GM12878 (cell line): ENCODE data around the gene ANO1. TPM values are rescaled to one million over a fixed set of nuclear protein-coding genes. Genes with fewer than 3 reads are reported as not detected.

Experiments
- ATAC-seq: fragments of 200-7000 bp; cut with Tn5 transposase; 3 replicates; pipeline ENCODE4 v1.9.1; 2020; ENCODE audit warnings: mild to moderate bottlenecking, moderate library complexity
- BruUV-seq: library from RNA; stranded (reverse); fragments of 400-500 nt; replicated peaks from 2 replicates; lab custom pipeline; 2021; lab: Mats Ljungman, UMichigan
- CTCF ChIA-PET: fragments of 300-600 bp; sonication (Branson Sonifier 250); formaldehyde crosslinking; extraction: SDS; loops from one replicate; lab custom pipeline; 2021; ENCODE audit warnings: inconsistent platforms; lab: Yijun Ruan, JAX
- POLR2A ChIA-PET: fragments of 350-600 bp; formaldehyde crosslinking; extraction: SDS; loops from one replicate; lab custom pipeline; 2021; ENCODE audit warnings: inconsistent platforms; lab: Charles Lee
- RAD21 ChIA-PET: fragments of 300-600 bp; sonication (Branson Sonifier 250); formaldehyde crosslinking; loops from one replicate; lab custom pipeline; 2023; ENCODE audit warnings: antibody characterized with exemption; ENCODE audit not compliant: unreplicated experiment; lab: Charles Lee
- SMC1A ChIA-PET: fragments of 300-600 bp; sonication (Branson Sonifier 250); formaldehyde crosslinking; loops from one replicate; lab custom pipeline; 2023; ENCODE audit not compliant: unreplicated experiment, uncharacterized antibody; lab: Charles Lee
- DNase-seq: peaks from one replicate; pipeline ENCODE4 v3.0.0-alpha.2; 2011; ENCODE audit warnings: low read depth, low spot score
- FAIRE-seq: peaks from 3 replicates; lab custom pipeline; 2011; peaks lifted over from hg19 to GRCh38; lab: Jason Lieb, UNC
- H2AFZ ChIP-seq: 2 replicates; pipeline ENCODE4 v1.6.0; 2011; ENCODE audit warnings: low read depth, low read length, control low read depth; ENCODE audit not compliant: control insufficient read depth
- H3K27ac ChIP-seq: 2 replicates; pipeline ENCODE4 v1.5.1; 2011; ENCODE audit warnings: control low read depth; ENCODE audit not compliant: control insufficient read depth, insufficient read depth
- H3K27me3 ChIP-seq, 2 experiments: replicated peaks in 1 of 2; 2 replicates each; pipeline versions ENCODE4 v1.6.0 to v1.6.1; 2011; ENCODE audit warnings: low read length in 1 of 2; ENCODE audit not compliant: control insufficient read depth in 2 of 2, insufficient read depth in 2 of 2
- H3K36me3 ChIP-seq, 2 experiments: 2 replicates each; pipeline ENCODE4 v1.5.1; 2011; ENCODE audit warnings: low read length in 1 of 2; ENCODE audit not compliant: control insufficient read depth in 2 of 2, insufficient read depth in 2 of 2
- H3K4me1 ChIP-seq: 2 replicates; pipeline ENCODE4 v1.6.1; 2011; ENCODE audit warnings: mild to moderate bottlenecking, low read length, moderate library complexity, mixed read lengths; ENCODE audit not compliant: control insufficient read depth, insufficient read depth
- H3K4me2 ChIP-seq: 2 replicates; pipeline ENCODE4 v1.6.0; 2011; ENCODE audit warnings: control low read depth; ENCODE audit not compliant: control insufficient read depth, insufficient read depth
- H3K4me3 ChIP-seq: fragments of 200-600 bp; sonication (generic); 2 replicates; pipeline ENCODE4 v1.5.1; 2016
- H3K79me2 ChIP-seq: 2 replicates; pipeline ENCODE4 v1.6.0; 2011; ENCODE audit warnings: low read length; ENCODE audit not compliant: control insufficient read depth, insufficient read depth
- H3K9ac ChIP-seq: 2 replicates; pipeline ENCODE4 v1.8.0; 2011; ENCODE audit warnings: low read length, control low read depth, mixed read lengths; ENCODE audit not compliant: control insufficient read depth, insufficient read depth
- H3K9me3 ChIP-seq: replicated peaks from 3 replicates; pipeline ENCODE4 v1.5.1; 2011; ENCODE audit warnings: mild to moderate bottlenecking, low read length; ENCODE audit not compliant: control insufficient read depth, insufficient read depth
- H4K20me1 ChIP-seq: 2 replicates; pipeline ENCODE4 v1.6.0; 2011; ENCODE audit not compliant: control insufficient read depth, insufficient read depth
- ATF2 ChIP-seq: IDR thresholded peaks from 2 replicates; pipeline ENCODE4 v1.6.1; 2012; ENCODE audit warnings: low read length, inconsistent platforms
- CEBPB ChIP-seq, 2 experiments: fragments of 150-350 bp in 1 of 2; IDR thresholded peaks; 2 replicates each; pipeline ENCODE4 v1.6.1; 2012 to 2014; ENCODE audit warnings: low read depth in 2 of 2, low read length in 2 of 2, borderline replicate concordance in 1 of 2, inconsistent platforms in 1 of 2
- EZH2 ChIP-seq: IDR thresholded peaks from 2 replicates; pipeline ENCODE4 v1.6.1; 2012; ENCODE audit warnings: low read depth, mild to moderate bottlenecking, control low read depth, inconsistent platforms, low read length, borderline replicate concordance; ENCODE audit not compliant: control insufficient read depth
- IKZF2 ChIP-seq, 2 experiments: fragments of 450-650 bp; IDR thresholded peaks; 2 replicates each; pipeline ENCODE4 v1.6.1; 2017; ENCODE audit warnings: mild to moderate bottlenecking in 2 of 2, moderate library complexity in 2 of 2
- IRF4 ChIP-seq: IDR thresholded peaks from 2 replicates; pipeline ENCODE4 v1.6.1; 2011; ENCODE audit warnings: low read depth, low read length
- MTA3 ChIP-seq: IDR thresholded peaks from 2 replicates; pipeline ENCODE4 v1.6.1; 2012; ENCODE audit warnings: low read length, inconsistent platforms, borderline replicate concordance
- MYC ChIP-seq: IDR thresholded peaks from 2 replicates; pipeline ENCODE4 v1.6.1; 2011; ENCODE audit warnings: mild to moderate bottlenecking, low read length, moderate library complexity, inconsistent platforms; ENCODE audit not compliant: insufficient read depth, insufficient replicate concordance, insufficient read length, severe bottlenecking
- NBN ChIP-seq: fragments of 450-650 bp; IDR thresholded peaks from 2 replicates; pipeline ENCODE4 v1.6.1; 2016
- POLR2AphosphoS5 ChIP-seq: IDR thresholded peaks from 2 replicates; pipeline ENCODE4 v1.6.1; 2011; ENCODE audit warnings: mild to moderate bottlenecking, low read length, inconsistent platforms
- RFX5 ChIP-seq: IDR thresholded peaks from 2 replicates; pipeline ENCODE4 v1.6.1; 2011; ENCODE audit warnings: low read depth, low read length, improper control_type of control experiment
- SMARCA5 ChIP-seq: fragments of 450-650 bp; IDR thresholded peaks from 2 replicates; pipeline ENCODE4 v1.6.1; 2017; ENCODE audit warnings: mild to moderate bottlenecking
- SP1 ChIP-seq: IDR thresholded peaks from one replicate; pipeline ENCODE4 v1.6.1; 2011; ENCODE audit warnings: low read depth, low read length
- SREBF1 ChIP-seq: IDR thresholded peaks from 2 replicates; pipeline ENCODE4 v1.6.1; 2012; ENCODE audit warnings: mild to moderate bottlenecking, low read length
- WGBS: methylation state at CpG from one replicate; pipeline ENCODE4 v1.1.6; 2016; ENCODE audit warnings: low lambda C conversion rate; ENCODE audit not compliant: insufficient replicate concordance, insufficient coverage; ENCODE audit errors: missing lambda C conversion rate; 5-methylcytosine and 5-hydroxymethylcytosine counted together
- in situ Hi-C: fragments of 300-500 bp; cut with MboI; formaldehyde crosslinking; loops from 9 replicates; pipeline ENCODE4 v1.14.3; 2018; ENCODE audit warnings: mixed read lengths
- intact Hi-C: fragments of 100-400 bp; cut with micrococcal nuclease; formaldehyde crosslinking; loops from one replicate; pipeline ENCODE4 v1.14.2; 2022; ENCODE audit not compliant: unreplicated experiment
- polyA plus RNA-seq, 11 experiments: library from polyadenylated mRNA; depleted of rRNA in 4 of 11; unstranded in 6 of 11; stranded (reverse) in 5 of 11; fragments of >200 nt; fragmentation: Nextera tagmentation in 4 of 11; fragmentation: Illumina TruSeq in 1 of 11; extraction: Ambion mirVana in 4 of 11; extraction: Trizol in 1 of 11; gene quantifications; 1 replicate in 1 of 11; 2 replicates in 10 of 11; pipeline versions ENCODE4 v1.2.1 to v1.2.3, GENCODE V29; 2011 to 2016; ENCODE audit warnings: inconsistent platforms in 2 of 11, missing spikeins in 2 of 11, low read depth in 1 of 11
- total RNA-seq, 4 experiments: library from RNA; depleted of rRNA in 3 of 4; stranded (reverse); fragments of >200 nt in 3 of 4; fragmentation: Illumina TruSeq in 1 of 4; extraction: Trizol in 1 of 4; gene quantifications; 2 replicates each; pipeline versions ENCODE4 v1.2.1 to v1.2.3, GENCODE V29; 2013 to 2021

Gene ANO1
- total and polyA plus RNA-seq, 10 of the 15 experiments (the other 5 are each of a cell fraction or from before 2014, with no cell fraction given) = 0.01 to 0.38 (median 0.06) TPM; not detected in 7

- DNase-seq (no peak), FAIRE-seq (no peak), ATAC-seq (no peak)
- intact Hi-C loops = no loop called here
- 11% methylated on average over 7 of the region's 7 CpGs for WGBS
- Histone ChIP-seq H4K20me1 (no peaks in the 10 kb centered on the region), H3K79me2 (no peaks in the 10 kb centered on the region), H3K27ac (no peak overlapping the region), H3K4me2 (no peak overlapping the region), H3K4me3 (no peak overlapping the region), H2AFZ (no peak overlapping the region), H3K9ac (no peak overlapping the region), H3K27me3 (peaks cover 0 to 4% of the 10 kb centered on the region in 2 experiments; a peak in 1 of 4 replicates), H3K4me1 (no peaks in the 10 kb centered on the region), H3K9me3 (no peaks in the 10 kb centered on the region), H3K36me3 (no peaks in the 10 kb centered on the region)
- no peak for TF ChIP-seq CEBPB (IDR thresholded peaks at IDR 0.05; ENCODE audit: borderline replicate concordance in 1 of 2, low read depth in 2 of 2, low read length in 2 of 2)
- ChIA-PET POLR2A (no interaction called here), RAD21 (no interaction called here), CTCF (interaction anchor here (1.1 kb wide), 1 partner anchor 194 kb away, joined by 3 read pairs; no protein-coding TSS in a partner anchor), SMC1A (no interaction called here)
- no TSS peak for BruUV-seq
- in situ Hi-C loops = no loop called here
These were observed 27.9 kb upstream of the ANO1 start for GRCh38 chr11:70050243-70050642.

GRCh38 chr11:70054004-70054403, 24.1 kb upstream of the ANO1 start:
- DNase-seq = no peak
- Histone ChIP-seq H3K4me2 (no peak overlapping the region), H3K9ac (no peak overlapping the region), H3K4me3 (no peak overlapping the region), H3K27ac (no peak overlapping the region), H3K4me1 (no peaks in the 10 kb centered on the region), H3K27me3 (peaks cover 0 to 1% of the 10 kb centered on the region in 2 experiments; a peak in 1 of 4 replicates), H3K9me3 (no peaks in the 10 kb centered on the region; the same call in 2 of the 3 replicates), H2AFZ (no peak overlapping the region), H3K36me3 (no peaks in the 10 kb centered on the region), H4K20me1 (no peaks in the 10 kb centered on the region), H3K79me2 (no peaks in the 10 kb centered on the region)
- no peak for ATAC-seq
- CTCF ChIA-PET = no interaction called here
- no peak for FAIRE-seq
- no TSS peak for BruUV-seq
- intact Hi-C loops (no loop called here), in situ Hi-C loops (no loop called here)
- SMC1A ChIA-PET = interaction anchor here (0.6 to 1.3 kb wide), 2 partner anchors 27 to 37 kb away, joined by 3 read pairs; no protein-coding TSS in a partner anchor
- RAD21 ChIA-PET = no interaction called here
- POLR2A ChIA-PET = no interaction called here
- WGBS = 29% methylated on average over 3 of the region's 3 CpGs
- no peak for TF ChIP-seq POLR2AphosphoS5
- no peak for TF ChIP-seq SP1
- TF ChIP-seq IKZF2 (IDR thresholded peaks at IDR 0.05) = no peak
- TF ChIP-seq MTA3 = no peak
- no peak for TF ChIP-seq IRF4
- TF ChIP-seq RFX5 = no peak
- TF ChIP-seq SREBF1 = no peak
- no peak for TF ChIP-seq SMARCA5
- no peak for TF ChIP-seq NBN
- no peak for TF ChIP-seq EZH2
- no peak for TF ChIP-seq CEBPB (IDR thresholded peaks at IDR 0.05; ENCODE audit: borderline replicate concordance in 1 of 2, low read depth in 2 of 2, low read length in 2 of 2)
- no peak for TF ChIP-seq MYC
- no peak for TF ChIP-seq ATF2
